Measurements from ENCODE around the gene PLSCR3. TPM values are rescaled to one million over a fixed set of nuclear protein-coding genes. Genes with fewer than 3 reads are reported as not detected.

Gene PLSCR3
- polyA plus RNA-seq (2012; ENCODE audit: insufficient read depth, insufficient read length, low read depth): 14.8 TPM

- peak within 1 kb of the TSS; percentile 63 for H3K4me3 ChIP-seq (ENCODE audit: low read depth, low read length)
- peak; percentile 29 for TF ChIP-seq CTCF (IDR thresholded peaks at IDR 0.05; ENCODE audit: low read depth, low read length)
- H3K9me3 ChIP-seq: no peaks in the 10 kb centered on the region
- H3K36me3 ChIP-seq: no peaks in the 10 kb centered on the region
- no peaks in the 10 kb centered on the region for H3K4me1 ChIP-seq
- no peaks in the 10 kb centered on the region for H3K27me3 ChIP-seq
- peak; percentile 86 for DNase-seq
Observed at GRCh38 chr17:7394452-7395191, at the start of gene PLSCR3. Gene PLSCR3 (minus strand): TSS chr17:7394525. CDS start chr17:7394110, 415 bp downstream.

GRCh38 chr17:7443499-7444485, 49.5 kb upstream of the PLSCR3 start:
- H3K36me3 ChIP-seq: no peaks in the 10 kb centered on the region
- H3K4me1 ChIP-seq: no peaks in the 10 kb centered on the region
- peaks cover 6% of the 10 kb centered on the region for H3K27me3 ChIP-seq
- H3K4me3 ChIP-seq (ENCODE audit: low read depth, low read length): no peak overlapping the region
- no peaks in the 10 kb centered on the region for H3K9me3 ChIP-seq
- no peak for TF ChIP-seq CTCF (IDR thresholded peaks at IDR 0.05; ENCODE audit: low read depth, low read length)
- no peak for DNase-seq

- DNase-seq: no peak
- Histone ChIP-seq H3K27me3 (peaks cover 13% of the 10 kb centered on the region), H3K36me3 (no peaks in the 10 kb centered on the region), H3K9me3 (no peaks in the 10 kb centered on the region), H3K4me3 (ENCODE audit: low read depth, low read length) (no peak overlapping the region), H3K4me1 (no peaks in the 10 kb centered on the region)
- TF ChIP-seq CTCF (IDR thresholded peaks at IDR 0.05; ENCODE audit: low read depth, low read length): no peak
Observed at GRCh38 chr17:7442142-7442541, 47.8 kb upstream of the PLSCR3 start.

GRCh38 chr17:7441266-7441665, 46.9 kb upstream of the PLSCR3 start:
- Histone ChIP-seq H3K4me1 (no peaks in the 10 kb centered on the region), H3K36me3 (no peaks in the 10 kb centered on the region), H3K27me3 (peaks cover 9% of the 10 kb centered on the region), H3K9me3 (no peaks in the 10 kb centered on the region), H3K4me3 (ENCODE audit: low read depth, low read length) (peak overlapping the region; percentile 67)
- no peak for DNase-seq
- no peak for TF ChIP-seq CTCF (IDR thresholded peaks at IDR 0.05; ENCODE audit: low read depth, low read length)

GRCh38 chr17:7440834-7441195, 46.5 kb upstream of the PLSCR3 start:
- peak; percentile 56 for DNase-seq
- Histone ChIP-seq H3K36me3 (no peaks in the 10 kb centered on the region), H3K4me1 (no peaks in the 10 kb centered on the region), H3K27me3 (peaks cover 9% of the 10 kb centered on the region), H3K9me3 (no peaks in the 10 kb centered on the region), H3K4me3 (ENCODE audit: low read depth, low read length) (peak overlapping the region; percentile 67)
- TF ChIP-seq CTCF (IDR thresholded peaks at IDR 0.05; ENCODE audit: low read depth, low read length): no peak
